CD4-positive, alpha-beta T cell treated with Interleukin-10 for 1 hour (primary cell): ENCODE results near the gene TBCB.
"Not testable (repeated sequence)": the region's sequence is repeated elsewhere in the genome, so short reads cannot be mapped to it uniquely, and the experiment has no call there.

Experiments used
- DNase-seq: peaks from one replicate; pipeline ENCODE4 v3.0.0-alpha.2; 2020

TBCB gene

GRCh38 chr19:36115453-36116343 lies at the start of gene TBCB:
Gene TBCB (plus strand): TSS chr19:36115468. CDS start chr19:36115561, 93 bp downstream.
- DNase-seq = no peak

GRCh38 chr19:36067681-36068080 lies 47.6 kb upstream of the TBCB start:
- DNase-seq = no peak

GRCh38 chr19:36068810-36069499 lies 46.3 kb upstream of the TBCB start:
- not testable (repeated sequence) for DNase-seq

GRCh38 chr19:36072081-36072480 lies 43.2 kb upstream of the TBCB start:
- DNase-seq = no peak

- no peak for DNase-seq
Measured at GRCh38 chr19:36073121-36073876, 42.0 kb upstream of the TBCB start.

GRCh38 chr19:36079389-36079945 lies 35.8 kb upstream of the TBCB start:
- no peak for DNase-seq

- DNase-seq = no peak
Measured at GRCh38 chr19:36081385-36081784, 33.9 kb upstream of the TBCB start.

GRCh38 chr19:36081894-36082293 lies 33.4 kb upstream of the TBCB start:
- DNase-seq = no peak

- DNase-seq = no peak
Measured at GRCh38 chr19:36082916-36083315, 32.4 kb upstream of the TBCB start.

GRCh38 chr19:36084231-36085009 lies 30.8 kb upstream of the TBCB start:
- DNase-seq = no peak

- DNase-seq = no peak
Measured at GRCh38 chr19:36086326-36086725, 28.9 kb upstream of the TBCB start.

- DNase-seq = no peak
Measured at GRCh38 chr19:36089847-36090246, 25.4 kb upstream of the TBCB start.

GRCh38 chr19:36090910-36091695 lies 24.2 kb upstream of the TBCB start:
- DNase-seq = no peak

GRCh38 chr19:36092566-36092965 lies 22.7 kb upstream of the TBCB start:
- DNase-seq = no peak

- no peak for DNase-seq
Measured at GRCh38 chr19:36093146-36093662, 22.1 kb upstream of the TBCB start.

GRCh38 chr19:36093687-36094086 lies 21.6 kb upstream of the TBCB start:
- no peak for DNase-seq

- no peak for DNase-seq
Measured at GRCh38 chr19:36097036-36097435, 18.2 kb upstream of the TBCB start.

- DNase-seq = no peak
Measured at GRCh38 chr19:36099166-36099785, 16.0 kb upstream of the TBCB start.

- DNase-seq = no peak
Measured at GRCh38 chr19:36100476-36100875, 14.8 kb upstream of the TBCB start.

- DNase-seq = no peak
Measured at GRCh38 chr19:36101550-36102327, 13.5 kb upstream of the TBCB start.
